Activated gamma-delta T cell treated with anti-CD3 and anti-CD28 coated beads, Interleukin-2, amount 50 U/mL, for 16 hours (primary cell): Measurements from ENCODE around the gene CHST7.
"Not testable (repeated sequence)": the region's sequence is repeated elsewhere in the genome, so short reads cannot be mapped to it uniquely, and the experiment has no call there.

Experiments
- DNase-seq: peaks from one replicate; pipeline ENCODE4 v3.0.0-alpha.2; 2020; ENCODE audit warnings: low read depth

Gene CHST7, protein sequence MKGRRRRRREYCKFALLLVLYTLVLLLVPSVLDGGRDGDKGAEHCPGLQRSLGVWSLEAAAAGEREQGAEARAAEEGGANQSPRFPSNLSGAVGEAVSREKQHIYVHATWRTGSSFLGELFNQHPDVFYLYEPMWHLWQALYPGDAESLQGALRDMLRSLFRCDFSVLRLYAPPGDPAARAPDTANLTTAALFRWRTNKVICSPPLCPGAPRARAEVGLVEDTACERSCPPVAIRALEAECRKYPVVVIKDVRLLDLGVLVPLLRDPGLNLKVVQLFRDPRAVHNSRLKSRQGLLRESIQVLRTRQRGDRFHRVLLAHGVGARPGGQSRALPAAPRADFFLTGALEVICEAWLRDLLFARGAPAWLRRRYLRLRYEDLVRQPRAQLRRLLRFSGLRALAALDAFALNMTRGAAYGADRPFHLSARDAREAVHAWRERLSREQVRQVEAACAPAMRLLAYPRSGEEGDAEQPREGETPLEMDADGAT

DNA sequence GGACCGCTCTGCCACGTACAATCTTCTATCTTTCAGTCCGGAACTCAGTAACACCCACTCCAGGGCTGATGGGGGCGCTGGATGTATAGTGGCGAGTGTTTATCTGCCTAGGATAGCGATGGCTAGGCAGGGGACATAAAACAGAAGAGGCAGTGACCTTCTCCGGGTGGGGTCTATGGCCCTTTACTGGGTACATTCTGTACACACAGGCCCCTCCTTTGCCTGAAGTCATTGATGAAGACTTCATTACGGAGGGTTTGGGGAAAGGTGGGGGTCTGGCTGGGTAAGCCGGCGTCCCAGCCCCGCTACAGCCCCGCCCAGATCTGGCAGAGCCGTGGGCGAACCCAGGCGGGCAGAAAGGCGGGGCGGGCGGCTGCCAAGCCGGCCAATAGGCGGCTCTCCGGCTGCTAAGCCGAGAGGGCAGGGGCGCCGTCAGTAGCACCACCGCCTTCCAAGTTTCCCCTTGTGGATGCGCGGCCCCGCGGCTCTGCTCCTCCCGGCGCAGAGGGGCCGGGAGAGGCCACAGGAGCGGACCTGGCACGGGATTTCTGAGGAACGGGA lies at the start of gene CHST7:
Gene CHST7 (plus strand): TSS at position 435 of the 561 bp plus-strand sequence. CDS start 167 bp downstream, outside the sequence.
- peak; percentile 20 for DNase-seq

DNA sequence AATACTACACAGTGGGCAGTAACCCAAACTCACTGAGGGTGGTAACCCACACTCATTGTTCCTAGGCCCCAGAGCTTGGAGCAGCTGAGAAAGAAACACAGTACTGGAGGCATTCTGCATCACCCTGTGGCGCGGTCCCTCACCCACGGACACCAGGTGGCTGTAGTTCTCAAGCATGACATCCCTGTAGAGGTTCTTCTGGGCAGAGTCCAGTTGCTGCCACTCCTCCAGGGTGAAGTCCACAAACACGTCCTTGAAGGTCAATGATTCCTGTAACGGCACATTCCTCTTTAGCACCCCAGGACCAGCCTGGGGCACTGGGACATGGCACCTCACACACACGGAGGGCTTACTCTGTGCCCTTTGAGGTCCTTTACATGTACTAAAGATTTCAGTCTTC lies 44.9 kb upstream of the CHST7 start:
- DNase-seq: not testable (repeated sequence)

DNA sequence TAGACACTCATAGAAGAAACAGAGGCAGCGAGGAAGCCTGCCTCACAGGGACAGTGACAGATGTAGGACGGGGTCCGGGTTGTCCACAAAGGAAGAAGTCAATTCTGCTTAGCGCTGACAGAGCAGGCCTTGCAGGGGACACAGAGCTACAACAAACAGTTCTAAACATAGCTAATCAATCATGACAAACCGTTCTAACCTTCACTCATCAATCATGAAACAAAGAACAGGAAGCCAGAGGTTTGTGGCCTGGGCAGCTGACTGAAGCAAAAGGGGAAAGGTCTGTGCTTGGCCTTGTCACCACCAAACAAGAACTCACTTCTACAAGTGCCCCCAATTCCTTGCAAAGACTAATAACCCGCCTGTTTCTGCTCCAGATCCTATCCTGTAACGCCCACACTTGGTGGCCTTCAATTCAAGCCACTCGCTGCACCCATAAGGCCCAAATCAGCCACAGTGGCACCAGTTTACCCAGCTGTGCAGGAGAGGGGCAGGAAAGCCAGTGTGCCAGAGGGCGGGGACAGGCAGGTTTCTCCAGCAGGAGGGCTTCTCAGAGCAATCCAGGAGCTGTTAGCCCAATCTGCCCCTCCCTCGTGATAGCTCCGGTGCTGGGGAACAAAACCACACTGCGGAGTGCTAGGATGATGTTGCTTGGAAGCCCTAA lies 43.7 kb upstream of the CHST7 start:
- not testable (repeated sequence) for DNase-seq

DNA sequence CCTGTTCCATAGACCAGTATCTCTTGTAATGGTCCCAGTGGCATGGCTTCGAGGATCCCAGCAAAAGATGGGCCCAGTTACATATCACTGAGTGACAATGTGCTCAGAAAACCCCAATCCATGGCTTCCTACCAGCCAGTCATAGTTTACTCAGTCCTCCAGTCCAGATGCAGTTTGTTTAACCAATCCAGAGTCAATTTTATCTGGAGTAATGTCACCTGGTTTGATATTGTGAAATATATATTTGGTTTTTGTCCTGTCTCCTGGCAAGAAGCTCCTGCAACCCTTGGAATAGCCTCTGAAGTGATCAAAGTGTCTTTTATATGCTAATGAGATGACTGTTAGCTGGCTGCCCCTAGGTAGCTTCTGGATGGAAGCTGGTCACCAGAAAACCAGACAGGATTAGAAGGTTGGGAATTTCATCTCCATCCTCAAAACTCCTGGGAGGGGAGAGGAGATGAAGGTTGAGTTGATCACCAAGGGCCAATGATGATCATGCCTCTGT lies 43.1 kb upstream of the CHST7 start:
- DNase-seq: not testable (repeated sequence)

DNA sequence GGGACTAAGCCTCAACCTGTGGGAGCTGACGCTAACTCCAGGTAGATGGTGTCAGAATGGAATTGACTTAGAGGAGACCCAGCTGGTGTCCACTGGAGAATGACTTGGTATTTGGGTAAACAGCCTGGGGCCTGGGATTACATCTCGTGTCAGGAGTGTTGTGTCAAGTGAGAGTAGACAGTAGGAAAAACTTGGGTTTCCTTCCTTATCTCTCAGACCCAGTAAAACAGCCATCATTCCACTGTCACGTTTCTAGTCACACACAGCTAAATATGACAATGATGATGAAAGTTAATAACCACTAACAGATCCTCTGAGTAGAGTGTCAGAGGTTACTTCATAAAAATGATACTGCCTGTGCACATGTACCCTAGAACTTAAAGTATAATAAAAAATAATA lies 42.1 kb upstream of the CHST7 start:
- no peak for DNase-seq

DNA sequence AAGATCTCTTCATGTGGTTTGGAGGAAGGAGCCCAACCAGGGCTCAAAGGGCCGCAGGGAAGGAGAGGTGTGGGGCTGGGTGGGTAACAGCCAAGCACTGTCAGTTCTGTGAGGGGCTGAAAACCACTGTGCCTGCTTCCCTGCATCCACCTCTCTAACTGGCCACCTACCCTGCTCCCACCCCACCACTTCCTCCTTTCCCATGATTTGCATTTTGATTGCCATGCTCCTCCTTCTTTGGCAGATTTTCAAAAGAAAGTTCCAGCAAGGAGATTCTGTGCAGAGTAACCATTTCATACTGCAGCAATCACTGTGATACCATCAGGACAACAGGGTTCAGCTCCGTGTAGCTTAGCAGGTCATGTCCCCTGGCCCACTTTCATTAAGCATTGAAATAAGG lies 30.1 kb upstream of the CHST7 start:
- no peak for DNase-seq

DNA sequence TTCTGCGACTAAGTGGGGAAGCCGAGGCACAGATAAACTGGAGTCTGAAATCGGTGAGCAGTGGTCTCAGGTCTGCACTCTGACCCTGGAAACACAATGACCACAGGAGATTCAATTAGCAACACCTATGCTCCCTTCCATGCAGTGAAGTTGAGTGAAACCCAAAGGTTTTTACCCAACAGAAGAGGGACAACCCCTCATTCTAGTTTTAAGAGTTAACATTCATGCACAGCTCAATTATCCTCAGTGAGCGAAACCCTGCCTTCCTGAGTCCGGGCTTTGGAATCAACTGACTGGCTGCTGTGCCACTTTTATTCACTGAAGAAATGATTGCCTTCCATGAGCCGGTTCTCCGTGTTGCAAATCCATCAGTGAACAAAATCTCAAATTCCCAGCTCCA lies 29.0 kb upstream of the CHST7 start:
- DNase-seq: not testable (repeated sequence)

DNA sequence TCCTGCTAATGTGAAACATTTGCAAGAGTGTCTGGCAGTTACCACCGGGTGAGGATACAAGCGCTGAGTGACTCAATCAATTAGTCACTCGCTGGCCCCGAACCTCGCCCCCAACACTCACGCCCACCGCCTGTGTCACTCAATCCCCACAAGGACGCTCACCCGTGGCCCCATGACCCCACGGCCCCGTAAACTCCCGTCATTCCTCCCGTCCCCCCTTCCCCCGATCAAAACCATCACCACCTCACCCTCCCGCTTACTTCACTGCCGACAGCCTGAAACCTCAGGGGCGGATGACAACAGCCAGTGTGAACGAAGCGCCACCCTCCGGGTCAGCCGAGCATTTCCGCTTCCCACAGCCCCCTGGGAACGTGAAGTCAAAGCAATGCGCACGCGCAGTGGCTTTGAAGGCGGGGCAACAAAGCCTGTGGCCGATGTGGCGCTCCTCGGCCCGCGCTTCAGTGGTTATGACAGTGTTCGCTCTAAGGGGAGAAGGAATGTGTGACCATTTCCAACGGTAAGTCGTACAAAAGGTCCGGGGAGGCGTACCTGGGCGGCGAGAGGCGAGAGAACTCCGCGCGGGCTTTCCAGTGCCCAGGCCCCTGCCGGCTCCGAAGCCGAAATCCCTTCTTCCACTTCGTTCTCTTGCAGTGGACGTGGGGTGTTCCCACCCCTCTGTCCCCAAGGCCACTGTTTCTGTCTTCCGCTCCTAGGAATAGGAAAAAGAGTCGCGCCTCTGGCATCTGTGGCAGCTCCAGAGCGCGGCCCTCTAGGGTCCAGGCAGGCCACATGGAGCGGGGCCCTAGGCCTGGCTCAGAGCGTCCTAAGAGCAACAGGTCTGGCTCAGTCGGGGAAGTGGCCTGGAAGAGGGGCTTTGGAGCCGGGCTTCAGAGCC lies 28.2 kb upstream of the CHST7 start, which contains the start of gene ZNF674:
Gene ZNF674 (minus strand): TSS at position 311 of the 895 bp plus-strand sequence. CDS start 3,334 bp downstream, outside the sequence.
- peak; percentile 86 for DNase-seq

DNA sequence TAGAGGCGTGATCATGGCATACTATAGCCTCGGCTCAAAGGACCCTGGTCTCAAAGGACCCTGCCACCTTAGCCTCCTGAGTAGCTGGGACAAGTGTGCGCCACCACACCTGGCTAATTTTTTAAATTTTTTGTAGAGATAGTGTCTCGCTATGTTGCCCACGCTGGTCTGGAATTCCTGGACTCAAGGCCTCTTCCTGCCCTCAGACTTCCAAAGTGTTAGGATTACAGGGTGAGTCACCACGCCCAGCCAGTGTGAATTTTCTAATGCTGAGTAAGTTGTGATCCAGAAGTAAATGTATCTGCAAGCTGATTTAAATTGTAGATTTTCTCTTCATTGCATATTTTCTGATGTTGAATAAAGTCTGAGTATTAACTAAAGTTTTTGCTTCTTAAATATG lies 25.7 kb upstream of the CHST7 start:
- DNase-seq: no peak

- no peak for DNase-seq
These were observed 23.7 kb upstream of the CHST7 start for GRCh38 chrX:46549914-46550313.

GRCh38 chrX:46551494-46552128 lies 22.0 kb upstream of the CHST7 start:
- DNase-seq: no peak

- no peak for DNase-seq
These were observed 19.6 kb upstream of the CHST7 start for GRCh38 chrX:46553935-46554334.

- no peak for DNase-seq
These were observed 18.6 kb upstream of the CHST7 start for GRCh38 chrX:46554942-46555341.

DNA sequence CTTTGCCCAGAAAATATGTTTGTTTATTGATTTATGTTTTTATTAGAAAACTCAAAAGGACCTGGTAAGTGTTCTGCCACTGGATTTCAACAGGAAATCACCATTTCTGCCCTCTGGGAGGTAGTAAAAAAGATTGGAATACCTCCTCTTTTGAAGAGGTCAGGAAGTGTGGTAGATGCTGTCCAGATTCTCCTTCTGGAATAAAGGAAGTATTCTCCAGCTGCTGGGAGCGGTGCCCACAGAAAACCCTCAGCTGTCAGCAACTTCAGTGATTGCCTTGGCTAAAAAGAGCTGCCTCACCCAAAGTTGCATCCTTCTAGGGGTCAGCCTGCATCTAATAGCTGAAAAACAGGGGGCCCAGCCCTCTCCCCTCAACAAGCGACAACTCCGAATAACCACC lies 14.5 kb upstream of the CHST7 start:
- DNase-seq: no peak

DNA sequence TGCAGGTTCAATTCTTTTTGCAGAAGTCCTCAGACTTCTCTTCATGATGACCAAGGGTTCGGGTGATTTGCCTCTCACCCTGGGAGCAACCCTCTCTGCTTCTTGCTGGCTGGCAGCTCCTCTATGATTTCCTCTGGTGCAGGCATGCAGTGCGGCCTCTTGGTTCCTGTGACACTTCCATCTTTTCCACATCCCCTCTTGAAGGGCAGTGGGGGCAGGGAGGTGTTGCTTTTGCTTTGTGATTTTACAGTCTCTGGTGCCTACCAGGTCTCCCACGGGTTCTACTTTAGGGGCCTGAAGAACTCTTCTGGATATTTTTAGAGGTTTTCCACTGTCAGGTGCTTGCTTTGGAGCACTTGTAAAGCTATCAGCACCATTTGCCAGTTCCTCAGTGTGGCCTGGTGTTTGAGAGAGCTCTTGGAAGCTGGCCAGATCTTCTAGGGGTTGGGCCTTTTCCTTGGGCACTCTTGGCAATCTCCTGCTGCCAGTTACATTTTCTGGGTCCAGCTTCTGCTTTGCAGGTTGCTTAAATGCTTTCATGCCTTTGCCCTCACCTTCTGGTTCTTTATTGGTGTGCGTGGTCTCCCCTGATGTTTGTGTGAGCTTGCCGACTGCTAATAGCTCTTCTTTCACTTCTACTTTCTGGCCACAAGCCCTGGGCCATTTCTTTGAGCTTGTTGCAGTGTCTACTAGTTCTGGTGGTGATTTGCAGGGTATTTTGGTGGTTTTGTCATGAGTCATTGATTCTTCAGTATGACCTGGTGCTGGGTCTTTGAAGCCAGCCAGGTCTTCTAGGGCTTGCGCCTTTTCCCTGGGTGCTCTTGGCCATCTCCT lies 11.5 kb upstream of the CHST7 start:
- DNase-seq: no peak

DNA sequence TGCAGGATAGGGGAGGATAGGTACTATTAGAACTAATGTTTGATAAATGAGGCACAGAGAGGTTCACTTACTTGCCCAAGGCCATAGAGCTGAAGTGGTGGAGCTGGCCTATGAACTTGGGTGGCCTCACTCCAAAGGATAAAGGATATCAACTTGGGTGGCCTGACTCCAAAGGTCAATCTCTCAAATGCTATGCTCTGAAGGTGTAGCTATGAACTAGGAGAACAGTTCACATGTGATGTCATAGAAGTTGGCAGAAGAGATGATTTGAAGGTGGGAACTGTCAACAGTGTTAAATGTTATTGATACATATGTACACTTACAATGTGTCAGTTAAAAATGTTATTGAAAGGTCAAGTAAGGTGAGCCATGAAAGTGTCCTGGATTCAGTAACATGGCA lies 6.2 kb upstream of the CHST7 start:
- DNase-seq: no peak

DNA sequence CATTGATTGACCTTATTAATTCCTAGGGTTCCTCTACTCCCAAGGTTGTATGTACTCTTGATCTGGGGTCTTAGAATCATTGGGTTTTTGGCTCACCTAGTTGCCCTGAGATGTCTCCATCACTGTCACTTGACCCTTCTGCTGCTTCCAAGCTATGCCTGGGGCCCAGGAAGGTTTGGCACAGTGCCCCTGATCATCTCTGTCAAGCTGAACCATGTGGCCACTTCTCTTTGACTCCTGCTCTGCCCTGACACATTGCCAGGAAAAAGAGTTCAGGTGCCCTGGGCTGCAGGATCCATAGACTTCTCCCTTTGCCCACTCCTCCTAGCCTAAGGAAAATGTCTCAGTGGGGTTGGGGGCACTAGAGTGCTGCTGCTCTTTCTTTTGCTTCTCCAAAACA lies 3.9 kb upstream of the CHST7 start:
- DNase-seq: no peak

- no peak for DNase-seq
These were observed 1.9 kb upstream of the CHST7 start for GRCh38 chrX:46571423-46572339.

GRCh38 chrX:46572340-46572936 lies 1.1 kb upstream of the CHST7 start:
- peak; percentile 5 for DNase-seq
